NCI-H2081 (cell line): ENCODE data around the gene TOPAZ1.

Experiments used
- DNase-seq, 2 experiments: peaks; one replicate each; lab custom pipeline; 2025; lab: John Stamatoyannopoulos, UW

The TOPAZ1 gene

GRCh38 chr3:44241706-44242105 lies at the start of gene TOPAZ1:
TOPAZ1 (plus strand) TSS chr3:44241886; CDS start chr3:44242054, 168 bp downstream.
- no peak for DNase-seq

DNA sequence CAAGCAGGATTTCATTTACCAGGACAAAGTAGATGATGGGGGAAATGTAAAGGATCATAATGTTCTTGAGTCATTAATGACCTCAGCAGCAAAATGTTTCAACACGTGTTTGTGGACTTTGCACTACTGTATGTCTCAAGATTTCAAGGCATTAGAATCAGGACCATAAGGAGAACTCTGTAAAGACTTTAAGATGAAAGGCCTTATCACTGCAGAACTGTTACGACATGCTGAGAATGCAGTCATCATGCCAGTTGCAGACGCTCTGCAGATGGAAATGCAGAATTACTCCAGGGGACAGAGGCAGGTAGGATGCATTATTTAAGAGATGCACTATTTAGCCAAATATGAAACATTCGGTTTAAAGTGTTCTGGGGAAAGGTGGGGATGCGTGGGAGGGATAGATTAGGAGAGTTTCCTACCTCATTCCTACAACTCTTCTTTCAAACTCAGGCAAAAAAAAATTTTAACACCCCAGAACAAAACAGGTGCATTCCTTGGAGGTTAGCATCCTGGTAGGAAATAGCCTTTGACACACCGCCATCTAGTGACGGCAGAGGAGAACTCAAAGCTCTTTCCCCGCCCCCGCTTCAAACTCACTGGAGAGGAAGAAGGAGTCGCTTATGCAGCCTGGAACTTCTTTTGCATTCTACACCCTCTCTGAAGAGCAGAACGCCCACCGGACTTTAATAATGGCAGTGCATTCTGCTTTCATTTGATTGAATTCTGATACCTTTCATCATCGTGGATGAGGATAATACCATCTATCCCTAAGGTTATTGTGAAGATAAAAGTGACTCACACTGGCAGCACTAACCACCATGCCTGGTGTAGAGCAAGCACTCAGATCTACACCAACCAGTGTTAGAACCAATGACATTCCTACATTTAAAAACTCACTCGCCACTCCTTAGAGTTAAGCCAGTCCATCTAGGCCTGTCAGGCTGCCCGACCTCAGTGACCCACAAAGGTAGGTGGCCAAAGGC lies 43.1 kb upstream of the TOPAZ1 start:
- DNase-seq: peak; percentile 51 to 63

DNA sequence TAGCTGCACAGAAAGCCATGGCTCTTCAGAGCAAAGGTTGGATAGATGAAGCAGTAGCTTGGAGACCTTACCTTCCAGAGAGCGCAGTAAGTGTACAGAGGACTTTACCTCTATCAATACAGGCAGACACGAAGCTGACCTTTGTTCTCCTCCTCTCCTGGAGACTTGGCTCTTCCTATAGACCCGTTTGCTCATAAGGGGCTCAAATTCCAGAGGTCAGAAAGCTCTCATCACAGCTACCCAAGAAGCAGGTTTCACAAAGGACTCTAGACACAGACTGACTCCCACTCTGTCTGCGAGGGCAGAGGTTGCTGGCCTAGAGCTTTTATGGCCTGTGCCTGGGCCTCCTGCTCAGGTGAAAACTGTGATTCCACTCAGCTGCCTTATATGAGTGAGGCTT lies 35.4 kb upstream of the TOPAZ1 start:
- no peak for DNase-seq

DNA sequence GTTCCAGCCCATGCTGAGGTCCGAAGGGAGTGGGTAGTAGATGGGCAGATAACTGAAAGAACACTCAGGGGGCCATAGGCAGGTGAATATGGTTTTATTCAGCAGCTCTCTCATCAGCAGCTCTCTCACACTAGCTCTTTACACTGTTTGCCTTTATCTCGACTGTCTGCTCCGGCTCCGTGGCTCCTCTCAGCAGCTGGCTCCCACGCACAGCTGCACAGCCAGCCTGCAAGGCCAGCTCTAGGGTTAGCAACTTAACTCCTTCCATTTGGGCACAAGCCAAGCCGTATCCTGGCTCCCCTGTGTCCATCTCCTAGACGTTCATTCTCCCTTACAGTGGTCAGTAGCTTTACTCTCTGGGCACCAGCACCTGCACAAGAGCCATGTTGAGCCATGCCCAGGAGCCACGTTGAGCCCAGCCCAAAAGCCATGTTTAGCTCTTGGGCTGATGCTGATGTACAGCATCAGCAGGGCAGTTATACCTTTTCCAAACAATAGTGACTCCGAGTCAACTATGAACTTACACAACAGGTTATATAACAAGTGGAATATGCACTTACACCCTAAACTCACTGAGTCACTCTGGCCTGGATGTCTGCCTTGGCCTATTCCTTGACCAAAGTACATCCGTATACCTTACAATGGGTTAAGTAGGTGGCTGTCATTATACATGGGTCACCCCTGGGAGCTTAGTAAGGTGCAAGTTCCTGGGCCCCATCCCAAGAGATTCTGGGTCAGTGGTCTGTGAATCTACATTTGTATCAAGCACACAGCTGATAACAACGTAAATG lies 34.6 kb upstream of the TOPAZ1 start:
- no peak for DNase-seq

- DNase-seq: no peak
These were observed 33.6 kb upstream of the TOPAZ1 start for GRCh38 chr3:44208086-44208485.

DNA sequence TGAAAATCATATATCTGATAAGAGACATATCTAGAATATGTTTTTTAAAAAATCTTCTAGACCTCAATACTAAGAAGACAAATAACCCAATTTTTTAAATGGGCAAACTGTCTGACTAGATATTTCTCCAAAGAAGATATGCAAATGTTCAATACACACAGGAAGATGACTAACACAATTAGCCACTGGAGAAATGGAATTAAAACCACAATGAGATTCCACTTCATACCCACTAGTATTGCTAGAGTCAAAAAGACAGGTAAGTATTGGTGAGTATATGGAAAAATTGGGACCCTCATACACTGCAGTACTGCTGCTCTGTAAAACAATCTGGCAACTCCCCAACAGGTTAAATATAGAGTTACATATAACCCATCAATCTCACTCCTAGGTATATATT lies 33.1 kb upstream of the TOPAZ1 start:
- no peak for DNase-seq

GRCh38 chr3:44210967-44211366 lies 30.7 kb upstream of the TOPAZ1 start:
- DNase-seq: no peak

- no peak for DNase-seq
These were observed 19.3 kb upstream of the TOPAZ1 start for GRCh38 chr3:44222337-44222736.

DNA sequence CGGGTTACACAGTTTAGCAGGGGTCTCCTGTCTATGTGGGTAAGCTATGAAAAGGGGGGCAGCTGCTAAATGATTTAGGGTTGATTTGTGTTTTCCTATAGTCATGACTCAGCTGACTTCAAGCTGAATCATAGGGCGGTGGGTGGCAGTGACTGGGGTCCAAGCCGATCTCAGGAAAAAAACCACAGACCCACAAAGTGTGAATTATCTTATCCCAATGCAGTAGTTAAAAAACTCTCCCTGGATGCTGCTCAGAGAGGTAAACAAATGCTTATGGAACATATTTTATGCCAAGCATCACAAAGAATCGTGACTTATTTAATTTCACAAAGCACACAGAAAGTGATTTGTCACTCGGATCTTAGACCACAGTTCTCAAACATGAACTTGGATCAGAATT lies 18.4 kb upstream of the TOPAZ1 start:
- no peak for DNase-seq

- DNase-seq: no peak
These were observed 17.6 kb upstream of the TOPAZ1 start for GRCh38 chr3:44224131-44224530.

GRCh38 chr3:44226573-44226972 lies 15.1 kb upstream of the TOPAZ1 start:
- DNase-seq: no peak

- DNase-seq: no peak
These were observed 14.1 kb upstream of the TOPAZ1 start for GRCh38 chr3:44227632-44228031.

DNA sequence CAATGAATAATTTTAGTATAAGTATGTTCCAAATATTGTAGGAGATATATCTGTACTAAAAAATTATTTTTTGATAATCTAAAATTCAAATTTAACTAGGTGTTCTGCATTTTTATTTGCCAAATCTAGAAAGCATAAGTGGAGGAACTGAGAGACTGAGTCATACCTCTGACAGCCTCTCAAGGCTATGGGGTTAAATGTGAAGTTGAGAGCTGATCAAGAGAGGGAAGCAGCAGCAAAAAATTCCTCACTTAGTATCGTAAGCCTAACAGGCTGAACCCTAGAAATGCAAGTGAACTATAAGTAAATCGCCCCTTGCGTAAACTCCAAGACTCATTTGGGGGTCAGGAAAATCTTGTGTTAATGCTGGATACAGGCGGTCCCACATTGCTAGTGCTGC lies 12.8 kb upstream of the TOPAZ1 start:
- no peak for DNase-seq

DNA sequence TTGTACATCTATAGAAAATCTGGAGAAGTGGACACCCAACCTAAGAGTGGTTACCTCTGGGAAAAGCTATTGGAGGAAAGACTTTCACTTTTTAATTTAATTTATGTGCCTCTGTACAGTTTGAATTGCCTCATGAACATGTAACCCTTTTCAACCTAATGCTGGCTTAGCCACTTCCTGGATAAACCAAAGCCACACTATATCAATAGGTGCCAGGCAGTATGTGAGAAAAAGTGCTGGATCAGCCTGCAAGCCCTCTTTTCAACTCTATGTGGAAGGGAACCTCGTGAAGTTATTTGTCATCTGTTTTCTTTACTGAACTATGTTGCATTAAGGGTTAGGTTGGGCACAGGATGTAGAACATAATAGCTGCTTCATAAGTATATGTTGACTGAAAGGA lies 9.3 kb upstream of the TOPAZ1 start:
- no peak for DNase-seq

DNA sequence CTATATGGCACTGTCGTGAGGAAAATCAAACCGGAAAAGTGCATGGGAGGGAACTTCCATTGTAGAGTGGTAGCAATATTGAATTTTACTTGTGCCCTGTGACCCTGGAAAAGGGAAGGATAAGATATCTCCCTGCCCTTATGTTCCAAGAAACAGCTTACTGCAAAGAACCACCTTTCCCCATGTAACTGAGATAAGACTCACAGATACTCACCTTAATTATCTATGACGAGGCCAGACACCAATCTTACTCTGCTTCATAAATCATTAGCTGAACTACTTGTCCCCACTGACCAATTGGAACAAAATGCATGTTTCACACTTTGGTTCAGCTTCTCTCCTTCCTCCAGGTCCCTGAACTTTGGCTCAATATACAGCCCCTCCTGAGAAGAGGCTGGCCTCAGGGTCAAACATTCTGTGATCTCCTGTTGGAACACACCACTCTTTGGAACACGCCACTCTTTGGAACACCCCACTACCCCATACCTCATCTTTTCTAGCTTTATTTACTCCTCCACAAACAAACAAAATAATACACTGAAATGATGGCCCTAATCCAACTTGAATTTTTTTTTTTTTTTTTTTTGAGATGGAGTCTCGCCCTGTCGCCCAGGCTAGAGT lies 6.9 kb upstream of the TOPAZ1 start:
- DNase-seq: no peak

DNA sequence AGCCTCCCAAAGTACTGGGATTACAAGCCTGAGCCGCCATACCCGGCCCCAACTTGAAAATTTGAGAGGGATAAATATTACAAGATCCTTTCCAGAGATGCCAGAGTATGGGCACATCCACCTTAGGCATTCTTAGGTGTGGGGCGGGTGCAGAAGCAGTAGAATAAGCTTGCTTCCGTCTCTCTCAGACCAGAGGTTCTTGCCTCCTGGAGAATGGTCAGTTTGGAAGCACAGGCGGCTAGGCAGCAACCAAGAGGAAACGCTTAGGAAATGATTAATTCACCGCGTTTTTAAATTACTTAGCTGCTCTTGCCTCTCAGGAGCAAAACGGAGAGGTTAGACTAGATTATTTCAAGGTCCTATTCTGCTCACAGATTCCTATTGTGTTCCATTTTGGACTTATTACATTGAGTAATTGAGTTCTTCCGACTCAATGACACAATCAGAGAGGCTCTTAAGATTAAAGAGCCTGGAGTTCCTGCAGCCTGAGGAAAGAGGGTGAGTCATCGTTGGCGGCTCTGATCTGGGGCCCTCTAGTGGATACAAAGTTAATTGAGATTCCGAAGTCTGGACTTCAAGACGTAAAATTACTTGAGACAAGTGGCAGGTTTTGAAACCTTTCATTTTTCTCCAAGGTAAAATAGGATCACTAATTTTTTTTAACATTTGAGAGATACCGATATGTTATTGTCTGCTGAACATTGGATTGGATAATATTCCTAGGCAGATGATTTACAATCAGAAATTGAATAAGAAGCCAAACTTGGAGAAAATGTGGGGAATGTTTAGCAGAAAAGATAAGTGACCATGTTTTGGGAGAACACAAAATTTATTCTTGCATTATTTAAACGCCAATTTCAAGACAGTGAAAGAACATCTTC lies 5.8 kb upstream of the TOPAZ1 start:
- peak; percentile 4 to 50 for DNase-seq

DNA sequence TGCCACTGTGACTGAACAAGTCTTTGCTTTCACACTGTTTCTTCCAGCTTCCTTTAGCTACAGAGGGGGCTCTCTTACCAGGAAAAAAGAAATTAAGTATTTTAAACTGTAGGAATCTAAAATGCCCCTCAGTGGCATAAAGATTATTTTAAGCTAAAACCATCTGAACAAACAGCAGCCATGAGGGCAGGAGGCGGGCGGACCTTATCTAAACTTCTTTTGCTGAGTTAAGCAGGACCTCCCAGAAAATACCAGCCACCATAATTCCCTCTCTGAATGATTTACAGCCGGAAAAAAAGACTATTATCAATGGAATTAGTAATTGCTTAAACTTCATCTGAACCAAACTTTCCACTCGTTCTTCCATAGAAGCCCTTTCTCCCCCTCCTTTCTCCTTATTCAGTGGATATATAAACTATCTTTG lies 5.2 kb upstream of the TOPAZ1 start:
- DNase-seq: no peak

DNA sequence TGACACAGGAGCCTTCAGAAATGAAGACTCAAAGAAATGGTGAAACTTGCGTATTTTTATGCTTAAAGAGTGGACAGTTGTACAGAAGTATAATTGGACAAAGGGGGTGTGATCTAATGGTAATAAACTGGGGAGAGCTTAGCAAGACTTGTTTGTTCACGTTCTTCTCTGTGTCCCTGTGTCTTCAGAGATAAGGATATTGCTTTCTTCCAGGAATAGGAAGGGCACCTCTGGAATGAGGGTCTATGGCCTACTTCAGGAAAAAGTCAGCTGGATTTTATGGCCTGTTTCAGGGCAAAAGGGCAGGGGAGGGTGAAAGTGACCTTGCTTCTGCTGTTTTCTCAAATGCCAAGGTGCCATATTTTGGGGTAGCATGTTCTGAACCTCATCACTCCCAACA lies 4.5 kb upstream of the TOPAZ1 start:
- no peak for DNase-seq

- DNase-seq: no peak
These were observed 4.0 kb upstream of the TOPAZ1 start for GRCh38 chr3:44237665-44238064.

DNA sequence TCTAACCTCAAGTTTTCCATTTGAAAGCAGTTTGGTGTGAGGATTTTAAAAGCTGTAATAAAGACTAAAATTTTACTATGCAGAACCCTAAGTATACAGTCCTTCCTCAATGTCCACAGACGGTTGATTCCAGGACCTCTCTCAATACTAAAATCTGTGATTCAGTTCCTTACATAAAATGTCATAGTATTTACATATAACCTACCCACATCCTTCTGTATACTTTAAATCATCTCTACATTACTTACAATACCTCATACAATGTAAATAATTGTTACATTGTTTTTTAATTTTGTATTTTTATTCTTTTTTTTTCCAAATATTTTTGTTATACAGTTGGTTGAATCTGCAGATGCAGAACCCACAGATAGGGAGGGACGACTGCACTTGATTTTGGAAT lies 2.8 kb upstream of the TOPAZ1 start:
- DNase-seq: no peak

DNA sequence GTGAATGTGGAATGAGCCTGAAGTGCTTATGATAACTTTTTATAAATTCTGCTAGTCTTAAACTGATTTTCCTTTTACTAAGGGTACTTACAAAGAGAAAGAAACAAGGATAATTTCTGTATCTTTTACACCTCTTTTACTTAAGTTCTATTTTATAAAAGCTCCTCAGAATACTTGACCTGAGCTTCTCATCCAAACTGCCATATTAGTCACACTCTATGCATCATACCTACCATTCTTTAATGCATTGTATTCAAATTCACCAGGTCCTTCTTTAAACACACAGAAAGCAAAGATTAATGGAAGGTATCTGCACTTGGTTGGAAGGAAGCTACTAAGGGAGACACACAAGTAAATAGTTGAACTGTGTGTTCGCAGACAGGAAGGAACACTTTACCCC lies 1.6 kb upstream of the TOPAZ1 start:
- DNase-seq: no peak

DNA sequence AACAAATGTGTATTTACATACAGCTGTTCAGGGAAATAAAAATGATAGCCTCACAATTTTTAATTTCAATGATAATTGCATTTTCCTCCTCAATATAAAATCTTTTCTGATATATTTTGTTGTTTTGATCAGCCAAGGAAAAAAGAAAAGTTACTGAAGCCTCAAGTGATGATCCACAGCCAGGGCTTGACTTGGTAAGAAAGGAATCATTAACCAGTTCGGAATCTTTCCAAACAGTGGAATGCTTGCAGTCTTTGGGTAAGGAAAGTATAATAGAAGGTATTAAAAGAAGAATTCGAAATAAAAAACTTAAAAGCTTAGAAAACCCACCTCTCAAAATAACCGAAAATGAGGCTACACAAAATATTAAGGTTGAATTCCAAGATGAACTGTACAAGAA lies 1.0 kb downstream of the TOPAZ1 start:
- no peak for DNase-seq
